Activated T-cell treated with anti-CD3 and anti-CD28 coated beads, Interleukin-2, amount 50 U/mL, for 4 hours (primary cell): ENCODE results near the gene ANKS4B. TPM values are rescaled to one million over a fixed set of nuclear protein-coding genes. Genes with fewer than 3 reads are reported as not detected.
"Not testable (repeated sequence)": the region's sequence is repeated elsewhere in the genome, so short reads cannot be mapped to it uniquely, and the experiment has no call there.

Source experiments
- ATAC-seq, 2 donors: fragments of 200-7000 bp; cut with Tn5 transposase; one replicate each; pipeline ENCODE4 v1.10.0; 2021
- DNase-seq: peaks from one replicate; pipeline ENCODE4 v3.0.0-alpha.2; 2020
- H3K27me3 Mint-ChIP-seq: one replicate; pipeline ENCODE4 v1.8.0; 2021; ENCODE audit warnings: low read depth, mixed read lengths
- H3K36me3 Mint-ChIP-seq: one replicate; pipeline ENCODE4 v1.8.0; 2022; ENCODE audit warnings: mixed read lengths; ENCODE audit not compliant: insufficient read depth
- H3K4me1 Mint-ChIP-seq: one replicate; pipeline ENCODE4 v1.8.0; 2021; ENCODE audit warnings: low read depth, mixed read lengths
- H3K4me3 Mint-ChIP-seq: one replicate; pipeline ENCODE4 v1.8.0; 2021; ENCODE audit warnings: mild to moderate bottlenecking, moderate library complexity, mixed read lengths
- H3K9me3 Mint-ChIP-seq: one replicate; pipeline ENCODE4 v1.8.0; 2021; ENCODE audit warnings: mixed read lengths
- total RNA-seq, 3 donors: library from RNA; stranded (reverse); gene quantifications; one replicate each; pipeline ENCODE4 v1.2.1, GENCODE V29; 2021

ANKS4B gene
- total RNA-seq, 3 donors from 2014 or later, result not detected

- peak within 1 kb of the TSS; percentile 29 for H3K4me3 Mint-ChIP-seq
- peak; percentile 9 for DNase-seq
- no peaks in the 10 kb centered on the region for H3K4me1 Mint-ChIP-seq
- no peaks in the 10 kb centered on the region for H3K36me3 Mint-ChIP-seq
- H3K9me3 Mint-ChIP-seq, result no peaks in the 10 kb centered on the region
- ATAC-seq, result peak; percentile 90 to 91
- peaks cover 68% of the 10 kb centered on the region for H3K27me3 Mint-ChIP-seq
Measured at GRCh38 chr16:21277927-21278706, 44.6 kb downstream of the ANKS4B start, which contains the start of gene CRYM. Gene CRYM (minus strand): TSS chr16:21278290. CDS start chr16:21278251, 39 bp downstream.

GRCh38 chr16:21279501-21279900 is 46.0 kb downstream of the ANKS4B start:
- peaks cover 3% of the 10 kb centered on the region for H3K4me1 Mint-ChIP-seq
- H3K36me3 Mint-ChIP-seq, result no peaks in the 10 kb centered on the region
- no peak overlapping the region for H3K4me3 Mint-ChIP-seq
- peaks cover 3% of the 10 kb centered on the region for H3K9me3 Mint-ChIP-seq
- ATAC-seq, result no peak
- peaks cover 71% of the 10 kb centered on the region for H3K27me3 Mint-ChIP-seq
- no peak for DNase-seq

GRCh38 chr16:21281698-21282389 is 48.3 kb downstream of the ANKS4B start:
- Mint-ChIP-seq H3K4me3 (no peak overlapping the region), H3K27me3 (peaks cover 69% of the 10 kb centered on the region), H3K9me3 (peaks cover 7% of the 10 kb centered on the region), H3K36me3 (no peaks in the 10 kb centered on the region), H3K4me1 (peaks cover 3% of the 10 kb centered on the region)
- ATAC-seq, result no peak
- DNase-seq, result no peak

- Mint-ChIP-seq H3K27me3 (peaks cover 55% of the 10 kb centered on the region), H3K36me3 (no peaks in the 10 kb centered on the region), H3K9me3 (peaks cover 7% of the 10 kb centered on the region), H3K4me1 (peaks cover 3% of the 10 kb centered on the region), H3K4me3 (peak overlapping the region; percentile 17)
- DNase-seq (no peak), ATAC-seq (peak in 1 of 2 donors; percentile 18)
Measured at GRCh38 chr16:21283521-21284289, 50.2 kb downstream of the ANKS4B start.

- no peak for DNase-seq
- Mint-ChIP-seq H3K27me3 (peaks cover 50% of the 10 kb centered on the region), H3K4me1 (peaks cover 3% of the 10 kb centered on the region), H3K36me3 (no peaks in the 10 kb centered on the region), H3K9me3 (peaks cover 7% of the 10 kb centered on the region), H3K4me3 (no peak overlapping the region)
- ATAC-seq, result no peak
Measured at GRCh38 chr16:21284414-21284813, 50.9 kb downstream of the ANKS4B start.

GRCh38 chr16:21285314-21285713 is 51.8 kb downstream of the ANKS4B start:
- Mint-ChIP-seq H3K9me3 (peaks cover 7% of the 10 kb centered on the region), H3K4me3 (no peak overlapping the region), H3K27me3 (peaks cover 46% of the 10 kb centered on the region), H3K4me1 (peaks cover 3% of the 10 kb centered on the region), H3K36me3 (no peaks in the 10 kb centered on the region)
- ATAC-seq (no peak), DNase-seq (no peak)

- H3K36me3 Mint-ChIP-seq, H3K9me3 Mint-ChIP-seq, H3K4me1 Mint-ChIP-seq, ATAC-seq, DNase-seq, H3K4me3 Mint-ChIP-seq: not testable (repeated sequence)
- peaks cover 37% of the 10 kb centered on the region for H3K27me3 Mint-ChIP-seq
Measured at GRCh38 chr16:21289789-21290188, 56.3 kb downstream of the ANKS4B start.

- peak; percentile 12 for DNase-seq
- Mint-ChIP-seq H3K9me3 (no peaks in the 10 kb centered on the region), H3K4me3 (peak overlapping the region; percentile 84), H3K27me3 (peaks cover 16% of the 10 kb centered on the region), H3K36me3 (no peaks in the 10 kb centered on the region), H3K4me1 (peaks cover 27% of the 10 kb centered on the region)
- ATAC-seq, result peak; percentile 68 to 74
Measured at GRCh38 chr16:21300309-21301167, 67.0 kb downstream of the ANKS4B start.

- DNase-seq (peak; percentile 22), ATAC-seq (peak; percentile 59 to 61)
- peaks cover 13% of the 10 kb centered on the region for H3K27me3 Mint-ChIP-seq
- no peaks in the 10 kb centered on the region for H3K36me3 Mint-ChIP-seq
- H3K4me3 Mint-ChIP-seq, result peak overlapping the region; percentile 84
- peaks cover 27% of the 10 kb centered on the region for H3K4me1 Mint-ChIP-seq
- H3K9me3 Mint-ChIP-seq, result no peaks in the 10 kb centered on the region
Measured at GRCh38 chr16:21301168-21301894, 67.8 kb downstream of the ANKS4B start.

- DNase-seq (no peak), ATAC-seq (no peak)
- peaks cover 11% of the 10 kb centered on the region for H3K27me3 Mint-ChIP-seq
- no peaks in the 10 kb centered on the region for H3K36me3 Mint-ChIP-seq
- no peaks in the 10 kb centered on the region for H3K9me3 Mint-ChIP-seq
- H3K4me1 Mint-ChIP-seq, result peaks cover 27% of the 10 kb centered on the region
- peak overlapping the region; percentile 84 for H3K4me3 Mint-ChIP-seq
Measured at GRCh38 chr16:21301895-21302291, 68.4 kb downstream of the ANKS4B start.

- Mint-ChIP-seq H3K4me3 (peak overlapping the region; percentile 84), H3K9me3 (no peaks in the 10 kb centered on the region), H3K4me1 (peaks cover 27% of the 10 kb centered on the region), H3K36me3 (no peaks in the 10 kb centered on the region), H3K27me3 (peaks cover 11% of the 10 kb centered on the region)
- ATAC-seq, result no peak
- DNase-seq, result no peak
Measured at GRCh38 chr16:21302454-21302853, 69.0 kb downstream of the ANKS4B start.

GRCh38 chr16:21302898-21303528 is 69.5 kb downstream of the ANKS4B start:
- Mint-ChIP-seq H3K9me3 (no peaks in the 10 kb centered on the region), H3K4me1 (peaks cover 27% of the 10 kb centered on the region), H3K4me3 (peak overlapping the region; percentile 84), H3K27me3 (peaks cover 11% of the 10 kb centered on the region), H3K36me3 (no peaks in the 10 kb centered on the region)
- ATAC-seq (peak; percentile 32 to 36), DNase-seq (no peak)
